Left ventricle myocardium superior (tissue), 1 donor: Measurements from ENCODE around the gene PAN3. TPM values are rescaled to one million over a fixed set of nuclear protein-coding genes. Genes with fewer than 3 reads are reported as not detected.
A peak's percentile ranks its signal among the peaks of the same experiment; 100 is the strongest.
"Not testable (repeated sequence)": the region's sequence is repeated elsewhere in the genome, so short reads cannot be mapped to it uniquely, and the experiment has no call there.

Experiments
- ATAC-seq: fragments of 200-7000 bp; cut with Tn5 transposase; one replicate; pipeline ENCODE4 v1.9.1; 2020; ENCODE audit warnings: mild to moderate bottlenecking, moderate library complexity
- DNase-seq: peaks from one replicate; pipeline ENCODE4 v3.0.0-alpha.2; 2020
- intact Hi-C: fragments of 100-400 bp; cut with micrococcal nuclease; formaldehyde crosslinking; loops from one replicate; pipeline ENCODE4 v1.11.0; 2022
- total RNA-seq: library from RNA; stranded (reverse); fragmentation: NEBNext Ultra II Directional; extraction: Animal tissue kit (Norgen Biotek cat#: 25700); gene quantifications from one replicate; pipeline ENCODE4 v1.2.1, GENCODE V29; 2021
- donor health status: DM: no; HTN: yes; CAD: no; lungs with severe emphysema.

PAN3 gene
- total RNA-seq, 1 donor from 2014 or later: 9.7 TPM

- DNase-seq: no peak
- ATAC-seq: no peak
- intact Hi-C loops: no loop called here
Observed at GRCh38 chr13:28131646-28132045, 6.7 kb upstream of the PAN3 start.

- DNase-seq: no peak
- no peak for ATAC-seq
- intact Hi-C loops: no loop called here
Observed at GRCh38 chr13:28136916-28137315, 1.4 kb upstream of the PAN3 start.

GRCh38 chr13:28137596-28137995, 749 bp upstream of the PAN3 start:
- intact Hi-C loops: no loop called here
- DNase-seq (no peak), ATAC-seq (no peak)

- peak; percentile 85 for DNase-seq
- ATAC-seq: peak; percentile 74
- intact Hi-C loops: no loop called here
Observed at GRCh38 chr13:28138756-28139470, 568 bp downstream of the PAN3 start.

GRCh38 chr13:28140433-28141125, 2.2 kb downstream of the PAN3 start:
- intact Hi-C loops: no loop called here
- DNase-seq: no peak
- no peak for ATAC-seq

- intact Hi-C loops, DNase-seq, ATAC-seq: not testable (repeated sequence)
Observed at GRCh38 chr13:28141542-28141941, 3.2 kb downstream of the PAN3 start.

- intact Hi-C loops: no loop called here
- ATAC-seq: no peak
- DNase-seq: no peak
Observed at GRCh38 chr13:28145049-28145448, 6.7 kb downstream of the PAN3 start.

- ATAC-seq (no peak), DNase-seq (no peak)
- intact Hi-C loops: no loop called here
Observed at GRCh38 chr13:28147495-28147894, 9.2 kb downstream of the PAN3 start.

GRCh38 chr13:28159057-28159456, 20.7 kb downstream of the PAN3 start:
- intact Hi-C loops: no loop called here
- ATAC-seq: no peak
- no peak for DNase-seq

GRCh38 chr13:28161370-28161769, 23.0 kb downstream of the PAN3 start:
- intact Hi-C loops: no loop called here
- DNase-seq (no peak), ATAC-seq (peak; percentile 51)

GRCh38 chr13:28163587-28163986, 25.2 kb downstream of the PAN3 start:
- intact Hi-C loops: no loop called here
- ATAC-seq: no peak
- DNase-seq: no peak

GRCh38 chr13:28166257-28166656, 27.9 kb downstream of the PAN3 start:
- no peak for DNase-seq
- ATAC-seq: no peak
- intact Hi-C loops: no loop called here

- ATAC-seq: no peak
- intact Hi-C loops: no loop called here
- no peak for DNase-seq
Observed at GRCh38 chr13:28171266-28171665, 32.9 kb downstream of the PAN3 start.

- DNase-seq (no peak), ATAC-seq (no peak)
- intact Hi-C loops: no loop called here
Observed at GRCh38 chr13:28172947-28173346, 34.6 kb downstream of the PAN3 start.

- intact Hi-C loops: no loop called here
- ATAC-seq (no peak), DNase-seq (no peak)
Observed at GRCh38 chr13:28173793-28174192, 35.4 kb downstream of the PAN3 start.

GRCh38 chr13:28177327-28177726, 39.0 kb downstream of the PAN3 start:
- intact Hi-C loops: no loop called here
- no peak for DNase-seq
- no peak for ATAC-seq

- intact Hi-C loops: no loop called here
- ATAC-seq: no peak
Observed at GRCh38 chr13:28177877-28178276, 39.5 kb downstream of the PAN3 start.

GRCh38 chr13:28179974-28180373, 41.6 kb downstream of the PAN3 start:
- intact Hi-C loops: no loop called here
- no peak for ATAC-seq
- no peak for DNase-seq

More at GRCh38 chr13:28177877-28178276, 39.5 kb downstream of the PAN3 start:
- DNase-seq: no peak

- ATAC-seq: no peak
- intact Hi-C loops: no loop called here
- DNase-seq: no peak
Observed at GRCh38 chr13:28181413-28181812, 43.1 kb downstream of the PAN3 start.

GRCh38 chr13:28185256-28185655, 46.9 kb downstream of the PAN3 start:
- DNase-seq (no peak), ATAC-seq (no peak)
- intact Hi-C loops: no loop called here

- intact Hi-C loops: no loop called here
- ATAC-seq: no peak
- DNase-seq: no peak
Observed at GRCh38 chr13:28199089-28199488, 60.7 kb downstream of the PAN3 start.
